ENCODE results near the gene DSCAML1. TPM values are rescaled to one million over a fixed set of nuclear protein-coding genes. Genes with fewer than 3 reads are reported as not detected.

Gene DSCAML1
- total and polyA plus RNA-seq, 2 of the 8 experiments (the other 6 are each of a cell fraction or from before 2014, with no cell fraction given), result 0.19 to 0.24 TPM

GRCh38 chr11:117420143-117420485 is 376.9 kb downstream of the DSCAML1 start:
- Histone ChIP-seq H3K56ac (replicated peaks; ENCODE audit: insufficient read length, low read depth, low read length) (no peak overlapping the region), H3K36me3 (ENCODE audit: control insufficient read depth in 2 of 4, insufficient read depth in 4 of 4, low read length in 3 of 4) (no peaks in the 10 kb centered on the region), H3K4ac (replicated peaks; ENCODE audit: insufficient read length, low read depth, low read length) (no peak overlapping the region), H3K27ac (ENCODE audit: low read depth, low read length) (no peak overlapping the region), H3K14ac (ENCODE audit: insufficient read length) (no peak overlapping the region), H3K9ac (replicated peaks in 1 of 4; ENCODE audit: extremely low read depth in 1 of 4, low read depth in 3 of 4, low read length in 3 of 4) (no peak overlapping the region), H4K91ac (replicated peaks; ENCODE audit: insufficient read length, low read length) (no peak overlapping the region), H3K23me2 (ENCODE audit: low read depth, low read length) (no peaks in the 10 kb centered on the region), H3K18ac (ENCODE audit: extremely low read depth, low read length) (no peak overlapping the region), H3K79me1 (ENCODE audit: low read depth, low read length) (no peaks in the 10 kb centered on the region), H2BK120ac (replicated peaks; ENCODE audit: low read depth, low read length) (no peak overlapping the region), H3K4me2 (ENCODE audit: insufficient read depth in 1 of 2, low read depth in 2 of 2, low read length in 2 of 2) (no peak overlapping the region), H3K79me2 (ENCODE audit: control insufficient read depth in 1 of 2, insufficient read depth in 2 of 2, low read length in 2 of 2) (no peaks in the 10 kb centered on the region), H4K20me1 (replicated peaks in 1 of 2; ENCODE audit: control insufficient read depth in 1 of 2, insufficient read depth in 2 of 2, low read length in 2 of 2) (no peaks in the 10 kb centered on the region), H2BK5ac (ENCODE audit: low read depth, low read length) (no peak overlapping the region), H2BK15ac (ENCODE audit: low read length) (no peak overlapping the region), H2BK12ac (ENCODE audit: low read depth, low read length) (no peak overlapping the region), H2AFZ (ENCODE audit: low read length) (no peak overlapping the region), H2BK20ac (ENCODE audit: low read length) (no peak overlapping the region), H3K9me3 (ENCODE audit: insufficient read depth in 2 of 2, low read depth in 1 of 2, low read length in 1 of 2) (no peaks in the 10 kb centered on the region), H4K8ac (ENCODE audit: extremely low read depth, insufficient read depth, low read length) (no peak overlapping the region), H3K23ac (ENCODE audit: insufficient read length) (no peak overlapping the region), H4K5ac (ENCODE audit: insufficient read length, low read depth, low read length) (no peak overlapping the region), H3K4me3 (ENCODE audit: extremely low read depth in 1 of 4, insufficient read depth in 2 of 4, low read depth in 3 of 4, low read length in 4 of 4) (no peak overlapping the region), H2AK5ac (ENCODE audit: low read depth, low read length) (no peak overlapping the region), H3K27me3 (replicated peaks in 1 of 4; ENCODE audit: control insufficient read depth in 3 of 4, extremely low read depth in 1 of 4, insufficient read depth in 3 of 4, low read length in 3 of 4) (no peaks in the 10 kb centered on the region; a peak in 1 of 7 replicates), H3K4me1 (replicated peaks in 1 of 4; ENCODE audit: control insufficient read depth in 3 of 4, insufficient read depth in 4 of 4, low read length in 3 of 4) (no peaks in the 10 kb centered on the region)
- 96% methylated on average over 8 of the region's 12 CpGs; no CpG with 5 or more reads in 1 of the 2 experiments for WGBS, 2 experiments (ENCODE audit: extremely low coverage in 1 of 2, insufficient coverage in 1 of 2, insufficient read length in 1 of 2, insufficient replicate concordance in 2 of 2, low coverage in 1 of 2, low lambda C conversion rate in 2 of 2, missing lambda C conversion rate in 1 of 2)
- FAIRE-seq (no peak), DNase-seq (ENCODE audit: low read depth in 1 of 2, low spot score in 2 of 2) (no peak)
- ChIA-PET CTCF (ENCODE audit: partially characterized antibody) (interaction anchor here (0.8 to 2.4 kb wide), 5 partner anchors 10 to 397 kb away, joined by 3 to 11 read pairs (median 5); no protein-coding TSS in a partner anchor), POLR2A (ENCODE audit: partially characterized antibody) (interaction anchor here (0.6 to 0.8 kb wide), 2 partner anchors 9 to 166 kb away, joined by 3 to 4 read pairs; no protein-coding TSS in a partner anchor)
- no peak for TF ChIP-seq TAF1 (IDR thresholded peaks at IDR 0.05; ENCODE audit: low read depth, low read length)
- TF ChIP-seq EGR1 (IDR thresholded peaks at IDR 0.05; ENCODE audit: borderline replicate concordance, low read depth, low read length), result no peak
- no peak for TF ChIP-seq PHF8 (conservative IDR thresholded peaks at IDR 0.05; ENCODE audit: low read depth, low read length)
- no peak for TF ChIP-seq BCL11A (IDR thresholded peaks at IDR 0.05; ENCODE audit: low read depth in 2 of 2, low read length in 2 of 2)
- TF ChIP-seq CHD1 (IDR thresholded peaks at IDR 0.05; ENCODE audit: low read depth, low read length), result no peak
- TF ChIP-seq, protein P1, sequence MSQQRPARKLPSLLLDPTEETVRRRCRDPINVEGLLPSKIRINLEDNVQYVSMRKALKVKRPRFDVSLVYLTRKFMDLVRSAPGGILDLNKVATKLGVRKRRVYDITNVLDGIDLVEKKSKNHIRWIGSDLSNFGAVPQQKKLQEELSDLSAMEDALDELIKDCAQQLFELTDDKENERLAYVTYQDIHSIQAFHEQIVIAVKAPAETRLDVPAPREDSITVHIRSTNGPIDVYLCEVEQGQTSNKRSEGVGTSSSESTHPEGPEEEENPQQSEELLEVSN (IDR thresholded peaks at IDR 0.05), result no peak
- no peak for TF ChIP-seq CBX5 (IDR thresholded peaks at IDR 0.05; ENCODE audit: low read depth, low read length)
- no peak for TF ChIP-seq HDAC6 (IDR thresholded peaks at IDR 0.05; ENCODE audit: low read depth, low read length)
- TF ChIP-seq SUZ12 (IDR thresholded peaks at IDR 0.05; ENCODE audit: low read length), result no peak
- no peak for TF ChIP-seq BRCA1 (IDR thresholded peaks at IDR 0.05; ENCODE audit: low read depth, low read length)
- TF ChIP-seq RFX5 (IDR thresholded peaks at IDR 0.05; ENCODE audit: borderline replicate concordance, low read depth, low read length), result no peak
- TF ChIP-seq SIX5 (IDR thresholded peaks at IDR 0.05; ENCODE audit: low read depth, low read length), result no peak
- TF ChIP-seq TCF12 (IDR thresholded peaks at IDR 0.05; ENCODE audit: low read depth, low read length), result no peak
- no peak for TF ChIP-seq RBBP5 (IDR thresholded peaks at IDR 0.05; ENCODE audit: borderline replicate concordance, low read depth, low read length)
- TF ChIP-seq SP1 (IDR thresholded peaks at IDR 0.05; ENCODE audit: low read depth, low read length), result no peak

Data from H1 (cell line).